ENCODE data around the gene OR2T3.
"Not testable (repeated sequence)": the region's sequence is repeated elsewhere in the genome, so short reads cannot be mapped to it uniquely, and the experiment has no call there.

GRCh38 chr1:248427526-248428191, 45.5 kb upstream of the OR2T3 start:
- not testable (repeated sequence) for TF ChIP-seq CUX1 (CRISPR knock-in tag; IDR thresholded peaks at IDR 0.05); ATF4 (CRISPR knock-in tag; IDR thresholded peaks at IDR 0.05); E2F4 (CRISPR knock-in tag; IDR thresholded peaks at IDR 0.05; ENCODE audit: low read depth); KDM1A (IDR thresholded peaks at IDR 0.05); ZFP1 (CRISPR knock-in tag; IDR thresholded peaks at IDR 0.05); CTCF (IDR thresholded peaks at IDR 0.05 in 2 of 3, conservative IDR thresholded peaks at IDR 0.05 in 1 of 3; ENCODE audit: insufficient read depth in 2 of 3, low read depth in 1 of 3, low read length in 3 of 3); ETS2 (tag; IDR thresholded peaks at IDR 0.05; ENCODE audit: borderline replicate concordance, poor library complexity, severe bottlenecking); POLR2A (conservative IDR thresholded peaks at IDR 0.05); NCOR1 (IDR thresholded peaks at IDR 0.05)
